Measurements from ENCODE around the gene TIMP2.

Gene TIMP2

GRCh38 chr17:78952706-78953105 lies 27.5 kb upstream of the TIMP2 start:
- H3K4me3 ChIP-seq (ENCODE audit: low read length), result no peak overlapping the region
- H3K4me2 ChIP-seq (ENCODE audit: low read length), result no peak overlapping the region
- H3K27ac ChIP-seq (ENCODE audit: low read depth, low read length), result no peak overlapping the region
- H3K9me2 ChIP-seq (replicated peaks; ENCODE audit: control insufficient read depth, low read length), result no peaks in the 10 kb centered on the region
- no peaks in the 10 kb centered on the region for H3F3A ChIP-seq (ENCODE audit: control insufficient read depth, insufficient read depth)
- no peaks in the 10 kb centered on the region for H4K20me1 ChIP-seq (ENCODE audit: control insufficient read depth, insufficient read depth, low read depth, low read length)
- H3K4me1 ChIP-seq (ENCODE audit: control insufficient read depth, low read length), result no peaks in the 10 kb centered on the region
- no peak for TF ChIP-seq CTCF (IDR thresholded peaks at IDR 0.05; ENCODE audit: low read depth, low read length, poor library complexity, severe bottlenecking)
- no peak for TF ChIP-seq EZH2phosphoT487 (IDR thresholded peaks at IDR 0.05; ENCODE audit: borderline replicate concordance, low read length)
- no peaks in the 10 kb centered on the region for H3K36me3 ChIP-seq (ENCODE audit: control insufficient read depth, low read length)
- H3K27me3 ChIP-seq (ENCODE audit: control insufficient read depth, low read length), result peaks cover 2% of the 10 kb centered on the region; the same call in 1 of the 2 replicates
- no peaks in the 10 kb centered on the region for H3K9me3 ChIP-seq (ENCODE audit: control insufficient read depth, insufficient read depth, low read length)
- no peaks in the 10 kb centered on the region for H3K79me2 ChIP-seq (ENCODE audit: control insufficient read depth, low read length)

- Histone ChIP-seq H3K36me3 (ENCODE audit: control insufficient read depth, low read length) (no peaks in the 10 kb centered on the region), H3F3A (ENCODE audit: control insufficient read depth, insufficient read depth) (no peaks in the 10 kb centered on the region), H3K9me2 (replicated peaks; ENCODE audit: control insufficient read depth, low read length) (no peaks in the 10 kb centered on the region), H3K4me3 (ENCODE audit: low read length) (no peak overlapping the region), H3K27me3 (ENCODE audit: control insufficient read depth, low read length) (peaks cover 2% of the 10 kb centered on the region; the same call in 1 of the 2 replicates), H3K9me3 (ENCODE audit: control insufficient read depth, insufficient read depth, low read length) (no peaks in the 10 kb centered on the region), H3K27ac (ENCODE audit: low read depth, low read length) (no peak overlapping the region), H3K4me2 (ENCODE audit: low read length) (no peak overlapping the region), H3K4me1 (ENCODE audit: control insufficient read depth, low read length) (no peaks in the 10 kb centered on the region), H4K20me1 (ENCODE audit: control insufficient read depth, insufficient read depth, low read depth, low read length) (no peaks in the 10 kb centered on the region), H3K79me2 (ENCODE audit: control insufficient read depth, low read length) (no peaks in the 10 kb centered on the region)
- TF ChIP-seq EZH2phosphoT487 (IDR thresholded peaks at IDR 0.05; ENCODE audit: borderline replicate concordance, low read length), result no peak
- no peak for TF ChIP-seq CTCF (IDR thresholded peaks at IDR 0.05; ENCODE audit: low read depth, low read length, poor library complexity, severe bottlenecking)
Measured at GRCh38 chr17:78951967-78952551, 26.9 kb upstream of the TIMP2 start.

- Histone ChIP-seq H3K36me3 (ENCODE audit: control insufficient read depth, low read length) (no peaks in the 10 kb centered on the region), H3K4me2 (ENCODE audit: low read length) (no peak overlapping the region), H3K79me2 (ENCODE audit: control insufficient read depth, low read length) (no peaks in the 10 kb centered on the region), H3K4me1 (ENCODE audit: control insufficient read depth, low read length) (no peaks in the 10 kb centered on the region), H3K4me3 (ENCODE audit: low read length) (no peak overlapping the region), H3K9me2 (replicated peaks; ENCODE audit: control insufficient read depth, low read length) (no peaks in the 10 kb centered on the region), H3K9me3 (ENCODE audit: control insufficient read depth, insufficient read depth, low read length) (no peaks in the 10 kb centered on the region), H3K27me3 (ENCODE audit: control insufficient read depth, low read length) (peaks cover 2% of the 10 kb centered on the region; the same call in 1 of the 2 replicates), H4K20me1 (ENCODE audit: control insufficient read depth, insufficient read depth, low read depth, low read length) (no peaks in the 10 kb centered on the region), H3F3A (ENCODE audit: control insufficient read depth, insufficient read depth) (no peaks in the 10 kb centered on the region), H3K27ac (ENCODE audit: low read depth, low read length) (no peak overlapping the region)
- TF ChIP-seq EZH2phosphoT487 (IDR thresholded peaks at IDR 0.05; ENCODE audit: borderline replicate concordance, low read length) (no peak), CTCF (IDR thresholded peaks at IDR 0.05; ENCODE audit: low read depth, low read length, poor library complexity, severe bottlenecking) (no peak)
Measured at GRCh38 chr17:78950870-78951269, 25.7 kb upstream of the TIMP2 start.

Measured in DOHH2 (cell line).